Esophagus (tissue), 2 donors: ENCODE data around the gene PYGL. TPM values are rescaled to one million over a fixed set of nuclear protein-coding genes. Genes with fewer than 3 reads are reported as not detected.

ENCODE experiments used
- H3K27ac ChIP-seq, 2 donors: one replicate each; pipeline ENCODE4 v1.5.1; 2013; ENCODE audit warnings: low read depth in 2 of 2, mild to moderate bottlenecking in 2 of 2, inconsistent platforms in 1 of 2, low read length in 1 of 2, moderate library complexity in 1 of 2
- H3K27me3 ChIP-seq, 2 donors: one replicate each; pipeline ENCODE4 v1.6.1; 2013; ENCODE audit warnings: low read length in 2 of 2, control low read depth in 1 of 2, mild to moderate bottlenecking in 1 of 2; ENCODE audit not compliant: insufficient read depth in 2 of 2, control insufficient read depth in 1 of 2
- H3K36me3 ChIP-seq, 2 donors: one replicate each; pipeline ENCODE4 v1.6.1; 2013; ENCODE audit warnings: low read length in 1 of 2; ENCODE audit not compliant: control insufficient read depth in 2 of 2, insufficient read depth in 2 of 2
- H3K4me1 ChIP-seq, 2 donors: one replicate each; pipeline ENCODE4 v1.6.1; 2013; ENCODE audit warnings: low read length in 1 of 2; ENCODE audit not compliant: control insufficient read depth in 2 of 2, insufficient read depth in 2 of 2
- H3K4me3 ChIP-seq, 2 donors: one replicate each; pipeline ENCODE4 v1.5.1; 2013; ENCODE audit warnings: low read length in 2 of 2, mild to moderate bottlenecking in 2 of 2, low read depth in 1 of 2, moderate library complexity in 1 of 2
- H3K9me3 ChIP-seq, 2 donors: one replicate each; pipeline ENCODE4 v1.6.1; 2013; ENCODE audit warnings: mild to moderate bottlenecking in 2 of 2, low read depth in 1 of 2, low read length in 1 of 2, moderate library complexity in 1 of 2; ENCODE audit not compliant: control insufficient read depth in 2 of 2, insufficient read depth in 1 of 2
- WGBS, 2 donors: extraction: QIAGEN DNeasy Blood & Tissue Kit; methylation state at CpG; one replicate each; pipeline ENCODE4 v1.1.7; 2013; 5-methylcytosine and 5-hydroxymethylcytosine counted together
- polyA plus RNA-seq, 2 donors: library from polyadenylated mRNA; stranded (reverse); fragments of 200-250 nt; gene quantifications; one replicate each; pipeline ENCODE4 v1.2.3, GENCODE V29; 2013
- donor health status: healthy with polysubstance abuse.
- donor health status: Bipolar disorder and iron deficiency.

Gene PYGL
- polyA plus RNA-seq, 2 donors: 35.5 to 69.0 TPM

DNA sequence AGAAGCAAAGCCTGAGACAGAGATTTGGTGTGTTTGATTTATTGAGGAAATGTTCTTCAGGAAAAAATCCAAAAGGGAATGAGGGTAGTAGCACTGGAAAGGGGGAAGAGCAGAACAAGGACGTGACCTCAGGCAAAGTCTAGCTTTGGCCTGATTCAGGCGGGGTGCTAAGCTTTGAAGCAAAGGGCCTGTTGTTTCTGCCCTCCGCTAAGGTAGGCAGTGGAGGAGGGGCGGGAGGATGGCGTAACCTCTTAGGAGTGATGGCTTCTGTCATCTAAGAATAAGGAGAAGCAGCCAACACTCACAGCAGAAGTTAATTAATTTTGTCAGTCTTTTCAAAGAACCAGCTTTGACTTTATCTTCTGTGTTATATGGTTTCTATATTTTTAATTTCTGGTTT, 52.0 kb downstream of the PYGL start:
- H3K27me3 ChIP-seq: no peaks in the 10 kb centered on the region
- H3K36me3 ChIP-seq: no peaks in the 10 kb centered on the region
- H3K27ac ChIP-seq: no peak overlapping the region
- no peaks in the 10 kb centered on the region for H3K4me1 ChIP-seq
- H3K9me3 ChIP-seq: no peaks in the 10 kb centered on the region
- H3K4me3 ChIP-seq: no peak overlapping the region
- WGBS, 2 donors: 62 to 72% methylated on average over 5 of the region's 5 CpGs

DNA sequence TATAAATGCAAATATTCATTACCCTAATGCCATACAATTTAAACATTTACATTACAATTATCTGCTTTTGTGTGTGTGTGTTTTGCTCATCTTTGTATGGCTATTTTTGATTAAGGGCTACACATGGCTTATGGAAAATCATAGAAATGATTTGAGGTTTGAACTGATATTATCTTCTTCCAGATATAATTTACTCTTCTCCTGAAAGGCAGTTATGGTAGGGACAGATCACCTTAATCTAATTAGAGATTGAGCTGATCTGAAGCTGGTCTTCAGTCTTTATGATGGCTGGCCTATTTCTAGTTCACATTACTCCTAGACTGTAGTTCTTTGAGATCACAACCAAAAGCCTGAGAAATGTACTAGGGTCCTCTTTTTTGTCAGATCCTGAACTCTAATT, 56.8 kb downstream of the PYGL start:
- Histone ChIP-seq H3K36me3 (no peaks in the 10 kb centered on the region), H3K27ac (no peak overlapping the region), H3K27me3 (no peaks in the 10 kb centered on the region), H3K4me3 (no peak overlapping the region), H3K4me1 (peaks cover 3 to 4% of the 10 kb centered on the region in 2 donors), H3K9me3 (no peaks in the 10 kb centered on the region)

DNA sequence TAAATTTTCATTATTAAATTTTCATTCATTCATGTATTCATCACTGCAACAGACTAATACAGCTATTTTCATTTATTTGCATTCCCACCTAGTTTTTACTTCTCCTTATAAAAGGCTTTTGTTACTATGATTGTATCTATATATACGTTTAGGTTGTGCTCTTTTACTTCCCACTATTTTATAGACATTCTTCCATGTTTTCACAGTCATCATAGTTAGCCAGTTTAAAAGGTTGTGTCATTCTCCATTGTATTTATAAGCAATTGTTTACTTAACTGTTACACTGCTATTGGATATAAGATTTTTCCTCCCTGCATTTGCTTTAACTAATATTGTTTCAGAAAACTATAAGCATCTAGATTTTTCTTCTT, 60.5 kb downstream of the PYGL start:
- H3K4me3 ChIP-seq: no peak overlapping the region
- H3K4me1 ChIP-seq: peaks cover 3 to 4% of the 10 kb centered on the region in 2 donors
- no peak overlapping the region for H3K27ac ChIP-seq
- no peaks in the 10 kb centered on the region for H3K9me3 ChIP-seq
- H3K27me3 ChIP-seq: no peaks in the 10 kb centered on the region
- no peaks in the 10 kb centered on the region for H3K36me3 ChIP-seq
- WGBS, 2 donors: 64 to 85% methylated on average over 1 of the region's 1 CpG

DNA sequence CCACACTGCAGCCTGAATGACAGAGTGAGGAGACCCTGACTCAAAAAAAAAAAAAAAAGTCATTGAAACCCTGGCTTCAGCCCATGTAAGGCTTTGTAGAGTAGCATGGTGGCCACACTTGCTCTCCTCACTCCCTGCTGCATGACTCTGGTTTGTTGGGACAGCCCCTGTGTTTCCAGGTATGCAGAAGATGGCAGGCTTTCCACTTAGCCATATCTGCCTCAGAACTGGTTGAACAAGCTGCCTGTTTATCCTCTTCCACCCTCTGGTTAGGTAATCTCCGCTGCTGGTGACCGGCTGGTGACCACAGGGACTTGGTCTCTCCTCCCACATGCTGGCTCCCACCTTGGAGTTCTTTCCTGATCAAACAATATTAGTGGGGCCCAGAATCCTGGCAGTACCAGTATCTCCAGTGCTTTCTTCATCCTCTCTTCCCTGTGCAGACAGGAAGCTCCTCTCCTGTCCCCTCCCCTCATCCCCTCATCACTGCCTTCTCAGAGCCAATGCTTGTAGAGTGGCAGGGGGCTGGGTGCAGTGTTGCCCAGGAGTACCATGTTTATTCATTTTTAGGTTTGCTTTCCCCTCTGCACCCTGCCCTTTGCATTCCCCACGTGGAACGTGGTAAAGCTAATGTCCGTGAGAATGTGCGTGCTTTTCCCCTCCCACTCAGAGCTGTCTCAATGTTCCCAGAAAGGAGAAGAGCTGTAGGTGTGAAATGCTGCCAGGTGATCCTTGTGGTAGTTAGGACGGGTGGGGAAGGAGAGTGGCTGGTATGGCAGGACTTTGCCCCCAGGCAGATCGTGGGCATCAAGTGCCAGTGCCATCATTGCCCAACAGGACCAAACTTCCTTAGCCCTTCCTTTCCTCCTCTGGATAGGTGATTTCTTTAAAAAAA, 61.1 kb downstream of the PYGL start:
- Histone ChIP-seq H3K4me1 (peaks cover 3 to 4% of the 10 kb centered on the region in 2 donors), H3K36me3 (no peaks in the 10 kb centered on the region), H3K27ac (peak overlapping the region in 1 of 2 donors; percentile 56), H3K27me3 (no peaks in the 10 kb centered on the region), H3K9me3 (no peaks in the 10 kb centered on the region), H3K4me3 (no peak overlapping the region)
- 58 to 63% methylated on average over 8 of the region's 8 CpGs for WGBS, 2 donors

DNA sequence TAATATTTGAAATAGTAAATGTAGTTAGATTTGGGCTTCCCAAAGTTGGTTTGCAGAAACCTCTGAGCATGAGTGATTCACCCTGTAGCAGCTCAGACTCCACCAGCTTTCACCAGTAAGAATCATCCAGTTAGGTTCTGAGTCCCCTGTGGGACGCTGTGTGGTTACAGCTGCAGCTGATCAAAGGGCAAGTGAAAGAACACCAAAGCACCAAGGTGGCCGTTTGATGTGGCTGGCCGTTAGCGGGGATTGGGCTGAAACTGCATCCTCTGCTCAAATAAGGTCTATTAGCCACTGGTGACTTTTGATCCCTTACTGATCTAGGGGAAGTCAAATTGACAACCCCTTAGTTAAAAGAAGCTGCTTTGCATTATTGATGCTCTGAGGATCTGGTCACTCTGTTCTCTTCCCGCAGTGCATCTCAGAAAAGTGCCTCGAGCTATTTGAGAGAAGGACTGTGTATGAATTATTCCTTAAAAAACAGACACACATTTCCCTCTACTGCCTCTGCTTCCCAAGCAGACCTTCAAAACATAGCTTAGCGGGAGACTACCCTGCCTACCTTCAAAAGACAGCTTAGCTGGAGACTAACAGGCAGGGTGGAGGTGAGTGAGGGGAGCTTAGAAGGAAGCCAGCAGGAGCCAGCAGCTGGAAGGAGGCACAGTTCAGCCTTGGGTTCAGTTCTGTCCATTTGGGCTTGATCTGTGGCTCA, 68.8 kb downstream of the PYGL start:
- no peaks in the 10 kb centered on the region for H3K36me3 ChIP-seq
- WGBS, 2 donors: 45% methylated on average over 7 of the region's 7 CpGs
- no peak overlapping the region for H3K27ac ChIP-seq
- peaks cover 2 to 6% of the 10 kb centered on the region in 2 donors for H3K4me1 ChIP-seq
- H3K4me3 ChIP-seq: no peak overlapping the region
- H3K9me3 ChIP-seq: no peaks in the 10 kb centered on the region
- H3K27me3 ChIP-seq: peaks cover 0 to 4% of the 10 kb centered on the region in 2 donors

DNA sequence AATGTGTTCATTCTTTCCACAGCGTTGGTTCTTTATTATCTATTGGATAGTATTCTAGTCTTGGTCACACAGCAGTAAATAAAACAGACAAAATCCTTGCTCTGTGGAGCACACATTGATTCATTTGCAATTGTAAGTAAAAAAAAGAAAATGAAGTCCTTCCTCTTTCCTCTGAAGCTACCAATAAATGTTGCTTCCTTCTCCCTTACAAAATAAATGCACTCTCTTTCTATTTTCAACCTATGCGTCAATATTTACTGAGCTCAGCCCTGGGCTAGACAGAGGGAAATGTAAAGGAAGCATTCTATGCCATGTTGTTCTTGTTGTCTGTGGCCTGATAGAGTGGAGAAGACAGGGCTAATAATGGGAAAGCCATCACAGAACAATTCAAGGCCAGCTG, 69.5 kb downstream of the PYGL start:
- Histone ChIP-seq H3K9me3 (no peaks in the 10 kb centered on the region), H3K27me3 (peaks cover 0 to 4% of the 10 kb centered on the region in 2 donors), H3K4me1 (peaks cover 2 to 6% of the 10 kb centered on the region in 2 donors), H3K36me3 (no peaks in the 10 kb centered on the region), H3K4me3 (no peak overlapping the region), H3K27ac (no peak overlapping the region)
- 57 to 58% methylated on average over 2 of the region's 2 CpGs for WGBS, 2 donors

DNA sequence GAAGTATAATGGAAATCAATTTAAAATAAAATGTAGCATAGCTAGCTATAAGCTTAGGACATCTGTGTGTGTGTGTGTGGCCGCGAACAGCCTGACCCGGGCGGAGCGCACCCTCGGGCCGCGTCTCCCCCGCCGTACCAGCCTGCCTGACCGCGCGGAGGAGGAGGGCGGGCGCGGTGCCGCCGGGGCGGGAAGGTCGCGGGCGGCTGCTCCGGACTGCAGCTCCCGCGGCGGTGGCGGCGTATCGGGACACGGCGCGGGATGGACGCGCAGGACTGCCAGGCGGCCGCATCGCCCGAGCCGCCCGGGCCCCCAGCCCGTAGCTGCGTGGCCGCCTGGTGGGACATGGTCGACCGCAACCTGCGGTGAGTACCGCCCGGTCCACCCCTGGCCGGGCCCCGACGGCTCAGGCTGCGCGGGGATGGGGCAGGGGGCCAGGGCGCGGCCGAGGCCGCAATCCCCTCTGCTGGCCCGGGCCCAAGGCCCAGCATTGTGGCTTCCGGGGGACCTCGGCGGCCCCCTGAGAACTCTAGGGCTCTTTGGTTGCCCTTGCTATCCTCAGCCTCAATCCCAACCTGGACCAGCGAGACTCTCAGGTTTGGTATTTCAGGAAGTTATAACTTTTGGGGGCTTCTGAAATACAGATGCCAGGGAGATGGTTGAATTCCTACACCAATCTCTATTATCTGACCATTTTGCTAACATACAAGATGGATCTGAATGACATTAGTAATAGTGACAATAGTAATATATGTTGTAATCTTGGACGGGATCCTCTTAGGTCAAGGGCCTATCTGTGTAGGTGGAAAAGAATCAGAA, 72.2 kb downstream of the PYGL start, which contains the start of gene ABHD12B:
TSS of gene ABHD12B (plus strand) at position 140 of the 819 bp plus-strand sequence. CDS start at position 262, 122 bp downstream.
- Histone ChIP-seq H3K27ac (no peak within 1 kb of the TSS), H3K4me3 (peak within 1 kb of the TSS in 1 of 2 donors; percentile 36), H3K36me3 (no peaks in the 10 kb centered on the region), H3K4me1 (peaks cover 2 to 6% of the 10 kb centered on the region in 2 donors), H3K27me3 (peaks cover 0 to 4% of the 10 kb centered on the region in 2 donors), H3K9me3 (no peaks in the 10 kb centered on the region)
- 10 to 14% methylated on average over 54 to 63 of the region's 63 CpGs for WGBS, 2 donors

DNA sequence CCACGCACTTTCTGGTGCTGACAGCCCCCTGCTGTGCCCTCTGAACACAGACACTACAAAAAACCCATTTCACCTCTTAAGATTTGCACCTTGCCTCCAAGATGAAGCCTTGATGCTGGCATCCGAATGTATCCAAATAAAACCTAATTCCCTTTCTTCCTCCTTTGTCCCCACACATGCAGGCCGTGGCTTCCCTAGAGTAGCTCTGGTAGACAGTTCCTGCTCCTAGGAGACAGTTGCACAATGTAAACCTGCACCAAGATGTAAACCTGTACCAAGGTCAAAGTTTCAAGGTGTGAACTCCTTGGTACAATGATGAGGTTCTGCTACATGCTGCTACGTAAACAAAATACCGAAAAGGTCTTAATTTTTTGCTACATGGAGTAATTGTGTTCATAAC, 73.1 kb downstream of the PYGL start:
- no peak overlapping the region for H3K4me3 ChIP-seq
- WGBS, 2 donors: 76 to 85% methylated on average over 5 of the region's 5 CpGs
- peaks cover 0 to 4% of the 10 kb centered on the region in 2 donors for H3K27me3 ChIP-seq
- H3K27ac ChIP-seq: no peak overlapping the region
- peaks cover 2 to 6% of the 10 kb centered on the region in 2 donors for H3K4me1 ChIP-seq
- H3K36me3 ChIP-seq: no peaks in the 10 kb centered on the region
- no peaks in the 10 kb centered on the region for H3K9me3 ChIP-seq

DNA sequence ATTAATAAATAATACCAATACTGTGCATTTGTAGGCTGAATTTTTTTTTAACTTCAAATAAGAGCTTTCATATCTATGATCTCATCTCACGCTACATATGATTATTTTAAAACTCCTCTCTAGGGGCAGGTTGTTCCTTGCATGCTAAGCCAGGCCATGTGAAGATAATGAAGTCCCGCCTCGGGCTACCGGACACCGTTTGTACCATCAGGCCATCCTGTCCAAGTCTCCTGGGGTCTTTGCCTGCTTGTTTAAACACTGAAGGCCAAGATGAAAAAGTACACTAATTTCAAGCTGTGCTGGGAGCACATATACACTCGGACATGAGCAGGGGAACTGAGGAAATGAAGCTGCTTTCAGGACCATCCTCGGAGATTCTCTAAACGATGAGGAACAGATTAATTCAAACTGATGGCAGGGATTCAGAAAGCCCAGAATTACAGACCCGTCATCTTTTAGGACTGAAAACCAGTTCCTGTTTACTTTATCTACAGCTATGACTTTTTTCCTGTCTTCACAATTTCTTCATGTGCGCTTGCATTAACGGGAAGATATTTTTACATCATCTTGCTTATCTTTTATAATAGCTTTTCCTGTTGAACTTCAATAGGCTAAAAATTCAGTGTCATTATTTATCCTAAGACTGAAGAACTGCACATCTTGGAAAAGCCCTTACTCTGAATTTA, 78.7 kb downstream of the PYGL start:
- Histone ChIP-seq H3K27ac (no peak overlapping the region), H3K4me3 (no peak overlapping the region), H3K27me3 (no peaks in the 10 kb centered on the region), H3K36me3 (no peaks in the 10 kb centered on the region), H3K9me3 (no peaks in the 10 kb centered on the region), H3K4me1 (no peaks in the 10 kb centered on the region)
- 60 to 68% methylated on average over 11 of the region's 11 CpGs for WGBS, 2 donors
